ENCODE data around the gene FUT7.

FUT7 gene

DNA sequence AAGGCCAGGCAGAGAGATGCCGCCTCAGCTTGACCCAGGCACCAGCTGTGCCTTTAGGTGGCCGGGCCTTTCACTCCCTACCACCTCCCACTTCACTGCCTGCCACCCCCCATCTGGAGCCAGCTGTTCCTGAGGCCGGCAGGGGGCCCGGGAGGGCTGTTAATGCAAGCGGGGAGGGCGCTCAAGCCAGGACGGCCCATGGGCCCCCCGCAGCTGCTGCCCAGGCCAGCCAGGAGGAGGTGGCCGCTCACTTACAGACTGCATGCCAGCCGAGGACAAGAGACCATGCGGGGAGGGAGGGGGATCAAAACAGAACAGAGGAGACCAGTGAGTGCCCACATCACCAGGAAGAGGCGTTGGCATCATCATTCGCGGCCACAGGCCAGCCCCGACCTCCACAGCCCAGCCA lies 8.3 kb downstream of the FUT7 start:
- Mint-ChIP-seq H3K4me3 (no peak overlapping the region), H3K27me3 (no peaks in the 10 kb centered on the region), H3K9me3 (no peaks in the 10 kb centered on the region), H3K36me3 (ENCODE audit: low read depth) (no peaks in the 10 kb centered on the region), H3K27ac (no peak overlapping the region), H3K4me1 (ENCODE audit: low read depth) (peaks cover 11% of the 10 kb centered on the region)
- no peak for DNase-seq

DNA sequence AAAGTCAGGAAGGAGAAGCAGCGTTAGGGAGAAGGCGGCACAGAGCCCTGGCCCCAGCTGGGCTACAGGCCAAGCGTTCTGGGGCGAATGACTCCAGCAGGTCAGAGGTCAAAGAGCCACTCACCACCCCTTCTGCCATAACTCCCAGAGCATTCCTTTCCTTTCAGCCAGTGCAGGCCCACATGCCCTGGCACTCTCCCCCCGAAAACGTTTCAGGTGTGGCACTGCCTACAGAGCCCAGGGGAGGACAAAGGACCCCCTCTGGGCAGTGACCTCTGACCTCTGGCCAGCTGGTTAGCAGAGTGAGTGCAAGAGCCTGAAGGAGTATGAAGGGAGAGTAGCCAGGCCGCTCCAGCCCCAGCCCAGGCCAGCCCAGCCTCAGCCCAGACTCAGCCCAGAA lies 8.7 kb downstream of the FUT7 start:
- no peaks in the 10 kb centered on the region for H3K36me3 Mint-ChIP-seq (ENCODE audit: low read depth)
- H3K9me3 Mint-ChIP-seq: no peaks in the 10 kb centered on the region
- no peaks in the 10 kb centered on the region for H3K27me3 Mint-ChIP-seq
- no peak overlapping the region for H3K4me3 Mint-ChIP-seq
- peaks cover 10% of the 10 kb centered on the region for H3K4me1 Mint-ChIP-seq (ENCODE audit: low read depth)
- DNase-seq: no peak
- H3K27ac Mint-ChIP-seq: no peak overlapping the region

DNA sequence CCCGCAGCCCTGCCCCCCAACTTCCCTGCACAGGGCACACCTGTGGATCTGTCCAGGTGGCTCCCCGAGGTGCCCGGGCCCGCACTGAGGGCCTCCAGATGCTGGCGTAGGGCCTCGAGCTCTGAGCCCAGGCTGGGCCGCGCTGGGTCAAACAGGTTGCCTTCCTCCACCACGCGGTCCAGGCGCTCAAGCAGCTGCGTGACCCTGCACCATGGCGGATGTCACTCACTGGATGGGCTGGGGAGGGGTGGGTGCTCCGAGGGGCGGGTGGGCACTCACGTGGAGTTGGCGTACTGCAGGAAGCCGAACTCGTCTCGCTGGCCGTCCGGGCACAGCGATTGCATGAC lies 9.3 kb downstream of the FUT7 start:
- Mint-ChIP-seq H3K27ac (no peak overlapping the region), H3K9me3 (no peaks in the 10 kb centered on the region), H3K27me3 (no peaks in the 10 kb centered on the region), H3K36me3 (ENCODE audit: low read depth) (no peaks in the 10 kb centered on the region), H3K4me3 (no peak overlapping the region), H3K4me1 (ENCODE audit: low read depth) (peaks cover 10% of the 10 kb centered on the region)
- no peak for DNase-seq

DNA sequence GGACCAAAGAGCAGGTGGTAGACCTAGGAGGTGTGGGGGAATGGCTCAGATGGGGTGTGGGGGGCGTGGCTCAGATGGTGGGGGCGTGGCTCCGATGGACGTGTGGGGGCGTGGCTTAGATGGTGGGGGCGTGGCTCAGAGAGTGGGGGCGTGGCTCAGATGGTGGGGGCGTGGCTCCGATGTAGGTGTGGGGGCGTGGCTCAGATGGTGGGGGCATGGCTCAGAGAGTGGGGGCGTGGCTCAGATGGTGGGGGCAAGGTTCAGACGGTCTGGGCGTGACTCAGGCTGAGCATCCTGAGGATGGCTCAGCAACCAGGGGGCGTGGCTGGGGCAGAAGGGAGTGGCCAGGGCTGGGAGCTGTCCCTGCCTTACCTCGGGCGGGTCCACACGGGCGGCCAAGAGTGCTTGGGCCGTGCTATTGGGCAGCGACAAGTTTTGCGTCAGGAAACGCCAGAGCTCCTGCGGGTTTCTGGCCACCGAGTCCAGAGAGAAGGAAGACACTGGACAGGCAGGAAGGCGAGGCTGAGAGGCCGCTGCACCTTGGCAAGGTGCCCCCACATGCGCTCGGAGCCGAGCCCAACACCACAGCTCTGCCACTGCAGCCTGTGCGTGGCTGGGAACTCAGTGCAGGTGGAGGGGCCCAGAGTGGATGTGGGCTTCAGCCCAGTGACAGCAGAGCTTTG lies 9.8 kb downstream of the FUT7 start:
- peak; percentile 79 for DNase-seq
- Mint-ChIP-seq H3K9me3 (no peaks in the 10 kb centered on the region), H3K4me3 (no peak overlapping the region), H3K36me3 (ENCODE audit: low read depth) (peaks cover under 1% of the 10 kb centered on the region), H3K27me3 (no peaks in the 10 kb centered on the region), H3K27ac (peak overlapping the region; percentile 41), H3K4me1 (ENCODE audit: low read depth) (peaks cover 7% of the 10 kb centered on the region)

DNA sequence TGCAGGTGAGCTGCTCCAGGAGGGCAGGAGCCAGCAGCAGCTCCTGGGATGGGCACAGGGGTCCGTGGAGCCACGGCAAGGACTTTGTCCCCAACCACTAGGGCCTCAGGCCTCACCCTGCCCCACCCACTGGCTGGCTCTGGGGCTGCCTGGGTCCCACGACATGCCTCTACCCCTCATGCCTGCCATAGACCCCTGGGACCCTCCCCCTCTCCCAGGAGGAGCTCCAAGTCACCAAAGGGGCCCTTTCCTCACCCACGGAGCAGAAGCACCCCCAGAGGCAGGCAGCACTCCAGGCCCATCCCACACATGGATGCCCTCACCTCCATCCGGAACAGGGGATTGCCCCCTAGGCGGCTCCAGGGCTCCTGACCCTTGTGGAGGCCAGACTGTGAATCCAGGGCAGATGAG lies 10.3 kb downstream of the FUT7 start:
- no peak for DNase-seq
- Mint-ChIP-seq H3K4me1 (ENCODE audit: low read depth) (peaks cover 3% of the 10 kb centered on the region), H3K9me3 (no peaks in the 10 kb centered on the region), H3K36me3 (ENCODE audit: low read depth) (peaks cover 4% of the 10 kb centered on the region), H3K27me3 (no peaks in the 10 kb centered on the region), H3K27ac (no peak overlapping the region), H3K4me3 (no peak overlapping the region)

DNA sequence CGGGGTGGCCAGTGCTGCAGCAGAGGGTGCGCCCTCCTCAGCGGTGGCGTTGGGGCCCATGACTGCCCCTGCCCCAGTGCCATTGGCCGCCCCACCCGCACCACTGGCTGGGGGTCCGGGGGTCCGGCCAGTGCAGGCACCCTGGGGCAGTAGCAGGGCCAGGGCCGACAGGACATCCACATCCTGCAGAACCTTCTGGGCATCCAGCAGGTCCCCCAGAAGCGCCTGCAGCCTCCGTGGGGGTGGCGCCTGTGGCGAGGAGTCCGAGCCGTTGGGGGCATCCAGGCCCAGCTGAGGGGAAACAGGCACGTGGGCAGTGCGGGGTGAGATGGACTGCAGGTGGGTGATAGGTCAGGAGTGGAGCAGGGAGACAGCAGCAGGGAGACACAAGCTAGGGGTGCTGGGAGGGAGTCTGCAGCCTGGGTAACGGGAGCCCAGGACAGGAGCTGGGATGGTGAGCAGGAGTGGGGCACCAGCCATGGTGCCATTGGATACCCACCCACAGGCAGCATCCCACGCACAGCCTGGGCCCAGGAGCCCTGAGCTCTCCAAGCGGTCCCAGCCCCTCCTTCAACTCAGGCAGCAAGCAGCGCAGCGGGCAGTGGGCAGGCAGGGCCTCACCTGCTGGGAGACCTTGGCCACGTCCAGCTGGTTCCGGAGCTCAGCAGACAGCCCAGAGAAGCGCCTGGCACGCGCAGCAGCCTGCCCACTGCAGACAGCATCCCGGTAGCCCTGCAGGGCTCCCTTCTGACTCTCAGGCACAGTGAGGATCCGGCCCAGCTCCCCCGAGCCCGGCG lies 10.9 kb downstream of the FUT7 start:
- H3K4me1 Mint-ChIP-seq (ENCODE audit: low read depth): no peaks in the 10 kb centered on the region
- H3K4me3 Mint-ChIP-seq: no peak overlapping the region
- peaks cover 4% of the 10 kb centered on the region for H3K36me3 Mint-ChIP-seq (ENCODE audit: low read depth)
- H3K27ac Mint-ChIP-seq: no peak overlapping the region
- H3K9me3 Mint-ChIP-seq: no peaks in the 10 kb centered on the region
- H3K27me3 Mint-ChIP-seq: no peaks in the 10 kb centered on the region
- no peak for DNase-seq

DNA sequence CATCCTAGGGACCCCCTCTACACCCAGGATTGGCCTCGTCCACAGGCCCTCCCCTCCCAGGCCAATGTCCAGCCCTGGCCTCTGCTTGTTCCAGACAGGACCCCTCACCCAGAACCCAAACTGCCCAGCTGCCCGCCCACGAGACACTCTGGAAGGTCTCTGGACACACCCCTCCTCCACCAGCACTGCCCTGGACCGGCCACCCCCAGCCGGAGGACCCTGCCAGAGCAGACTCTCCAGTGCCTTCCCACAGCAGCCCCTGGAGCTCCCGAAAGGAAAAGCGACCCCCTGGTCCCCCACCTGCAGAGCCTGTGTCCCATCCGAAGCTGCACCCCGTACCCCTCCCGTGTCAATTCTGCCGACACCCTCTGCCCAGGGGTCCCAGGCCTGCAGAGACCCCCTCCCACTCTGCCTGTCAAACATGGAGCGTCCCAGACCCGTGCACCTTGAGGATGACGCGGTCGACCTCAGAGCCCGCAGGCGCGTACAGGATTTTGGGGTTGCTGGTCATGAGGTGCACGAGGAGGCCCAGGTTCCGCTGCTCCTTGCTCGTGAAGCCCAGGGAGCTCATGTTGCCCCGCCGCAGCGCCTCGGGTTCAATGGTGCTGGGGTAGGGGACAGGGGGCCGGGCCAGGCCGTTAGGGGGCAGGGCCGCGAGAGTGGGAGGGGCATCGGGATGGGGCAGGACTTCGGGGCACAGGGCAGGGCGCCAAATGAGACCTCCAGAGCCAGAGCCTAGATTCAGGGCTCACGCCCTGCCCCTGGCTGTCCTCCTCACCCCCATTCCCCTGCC lies 11.8 kb downstream of the FUT7 start:
- Mint-ChIP-seq H3K36me3 (ENCODE audit: low read depth) (peaks cover 6% of the 10 kb centered on the region), H3K4me3 (no peak overlapping the region), H3K27ac (no peak overlapping the region), H3K9me3 (no peaks in the 10 kb centered on the region), H3K27me3 (no peaks in the 10 kb centered on the region), H3K4me1 (ENCODE audit: low read depth) (no peaks in the 10 kb centered on the region)
- no peak for DNase-seq

DNA sequence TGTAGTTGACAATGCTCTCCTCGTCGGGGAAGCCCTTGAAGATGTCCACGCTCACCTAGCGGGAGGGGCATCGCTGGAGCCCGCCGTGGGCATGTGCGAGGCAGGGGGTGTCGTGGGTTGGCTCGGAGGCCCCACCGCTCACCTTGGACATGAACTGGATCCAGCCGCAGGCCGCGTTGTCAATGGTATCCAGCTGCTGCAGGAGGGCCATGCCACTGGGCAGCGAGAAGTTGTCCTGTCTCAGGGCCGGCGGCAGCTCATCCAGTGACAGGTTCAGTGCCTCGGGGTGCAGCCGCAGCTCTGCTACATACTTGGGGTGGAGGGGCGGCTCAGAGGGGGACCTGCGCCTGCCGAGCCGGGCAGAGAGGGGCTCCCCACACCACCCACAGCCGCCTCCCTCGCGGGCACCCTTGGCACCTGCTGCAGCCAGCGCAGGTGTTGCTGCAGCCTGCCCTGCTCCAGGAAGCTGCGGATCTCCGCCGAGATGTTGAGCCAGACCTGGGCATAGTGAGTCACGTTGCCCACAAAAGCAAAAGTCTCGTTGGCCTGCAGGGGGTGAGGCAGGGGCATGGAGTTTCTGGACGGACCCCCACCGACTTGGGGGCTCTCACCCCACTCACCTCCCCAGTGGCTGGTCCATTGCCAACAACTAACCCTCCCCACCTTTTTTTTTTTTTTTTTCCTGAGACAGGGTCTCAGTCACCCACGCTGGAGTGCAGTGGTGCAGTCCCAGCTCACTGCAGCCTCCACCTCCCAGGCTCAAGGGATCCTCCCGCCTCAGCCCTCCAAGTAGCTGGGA lies 12.9 kb downstream of the FUT7 start:
- no peaks in the 10 kb centered on the region for H3K9me3 Mint-ChIP-seq
- no peak overlapping the region for H3K4me3 Mint-ChIP-seq
- peaks cover 9% of the 10 kb centered on the region for H3K36me3 Mint-ChIP-seq (ENCODE audit: low read depth)
- no peaks in the 10 kb centered on the region for H3K27me3 Mint-ChIP-seq
- H3K27ac Mint-ChIP-seq: no peak overlapping the region
- H3K4me1 Mint-ChIP-seq (ENCODE audit: low read depth): no peaks in the 10 kb centered on the region
- no peak for DNase-seq

DNA sequence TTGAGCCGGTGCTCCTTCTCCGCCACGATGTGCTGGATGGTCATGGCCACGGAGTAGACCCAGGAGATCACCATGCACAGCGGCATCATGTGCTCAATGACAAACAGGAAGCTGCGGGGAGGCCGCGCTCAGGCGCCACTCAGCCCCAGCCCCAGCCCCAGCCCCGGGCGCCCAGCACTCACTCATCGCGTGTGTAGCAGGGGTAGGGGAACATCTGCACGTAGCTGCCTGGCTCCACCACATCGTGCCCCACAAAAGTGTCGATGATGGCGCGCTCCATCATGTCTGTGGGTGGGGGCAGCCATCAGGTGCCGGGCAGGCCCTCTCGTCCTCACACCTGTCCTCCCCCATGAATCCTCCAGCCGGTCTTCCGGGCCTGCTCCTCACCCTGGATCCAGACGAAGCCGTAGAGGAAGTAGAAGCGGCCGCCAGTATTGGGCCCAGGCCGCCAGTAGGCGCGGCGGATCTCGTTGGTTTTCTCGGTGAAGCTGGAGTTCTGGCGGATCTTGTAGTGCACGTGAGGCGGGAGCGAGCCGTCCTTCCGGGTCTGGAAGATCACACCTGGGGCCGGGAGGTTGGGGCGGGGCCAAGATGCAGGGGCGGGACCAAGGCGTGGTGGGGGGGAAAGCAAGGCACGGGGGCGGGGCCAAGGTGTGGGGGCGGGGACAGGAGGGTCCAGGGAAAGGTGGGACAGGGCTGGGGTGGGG lies 13.9 kb downstream of the FUT7 start:
- Mint-ChIP-seq H3K27me3 (no peaks in the 10 kb centered on the region), H3K27ac (no peak overlapping the region), H3K4me3 (no peak overlapping the region), H3K36me3 (ENCODE audit: low read depth) (peaks cover 9% of the 10 kb centered on the region), H3K4me1 (ENCODE audit: low read depth) (no peaks in the 10 kb centered on the region), H3K9me3 (no peaks in the 10 kb centered on the region)
- no peak for DNase-seq

DNA sequence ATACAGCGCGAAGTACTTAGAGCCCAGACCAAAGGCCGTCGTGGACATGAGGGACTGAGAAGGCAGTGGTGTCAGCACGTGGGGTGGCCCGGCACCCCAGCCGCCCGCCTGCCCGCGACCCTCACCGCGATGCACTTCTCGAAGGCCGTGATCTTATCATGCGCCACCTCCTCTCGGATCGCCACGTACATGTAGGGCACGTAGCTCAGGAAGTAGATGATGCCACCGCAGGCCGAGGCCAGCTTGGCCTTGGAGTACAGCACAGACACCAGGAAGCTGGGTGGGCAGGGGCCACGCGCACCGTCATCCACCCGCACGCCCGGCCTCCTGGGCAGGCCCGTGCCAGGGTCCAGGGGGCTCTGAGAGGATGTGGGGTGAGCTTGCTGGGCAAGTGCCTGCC lies 14.8 kb downstream of the FUT7 start:
- H3K4me3 Mint-ChIP-seq: no peak overlapping the region
- H3K4me1 Mint-ChIP-seq (ENCODE audit: low read depth): no peaks in the 10 kb centered on the region
- H3K27me3 Mint-ChIP-seq: no peaks in the 10 kb centered on the region
- DNase-seq: no peak
- H3K27ac Mint-ChIP-seq: no peak overlapping the region
- H3K9me3 Mint-ChIP-seq: no peaks in the 10 kb centered on the region
- peaks cover 13% of the 10 kb centered on the region for H3K36me3 Mint-ChIP-seq (ENCODE audit: low read depth)

DNA sequence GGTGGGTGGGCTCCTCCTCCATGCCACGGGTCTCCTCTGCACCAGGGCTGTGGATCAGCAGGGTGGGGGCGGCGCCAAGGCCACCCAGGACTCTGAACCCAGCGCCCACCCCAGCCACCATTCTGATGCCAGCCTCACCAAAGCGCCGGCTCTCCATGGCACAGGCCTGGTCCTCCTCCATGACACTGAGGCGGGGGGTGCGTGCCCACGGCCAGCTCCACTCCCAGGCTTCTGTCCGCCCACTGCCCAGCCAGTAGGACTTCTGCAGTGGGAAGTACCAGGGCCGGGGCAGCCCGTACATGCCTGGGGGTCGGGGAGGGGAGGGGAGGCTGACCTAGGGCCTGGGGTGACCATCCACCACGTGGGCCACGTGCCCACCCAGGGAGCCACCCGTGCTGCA lies 15.5 kb downstream of the FUT7 start:
- no peak for DNase-seq
- Mint-ChIP-seq H3K4me3 (no peak overlapping the region), H3K4me1 (ENCODE audit: low read depth) (no peaks in the 10 kb centered on the region), H3K36me3 (ENCODE audit: low read depth) (peaks cover 15% of the 10 kb centered on the region), H3K9me3 (no peaks in the 10 kb centered on the region), H3K27me3 (no peaks in the 10 kb centered on the region), H3K27ac (no peak overlapping the region)

DNA sequence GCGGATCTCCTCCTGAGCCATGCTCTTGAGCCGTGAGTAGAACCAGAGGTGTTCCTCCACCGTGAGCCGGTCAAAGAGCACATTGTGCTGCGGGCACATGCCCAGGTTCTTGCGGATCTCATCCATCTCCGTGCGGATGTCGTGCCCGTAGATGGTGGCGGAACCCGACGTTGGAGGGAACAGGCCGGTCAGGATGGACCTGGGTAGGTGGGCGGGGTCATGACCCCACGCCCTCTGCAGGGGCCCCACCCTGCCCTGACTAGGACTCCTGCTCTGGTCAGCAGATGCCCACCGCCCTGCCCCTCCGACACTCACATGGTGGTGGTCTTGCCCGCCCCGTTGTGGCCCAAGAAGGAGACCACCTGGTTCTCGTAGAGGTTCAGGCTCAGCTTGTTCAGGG lies 15.9 kb downstream of the FUT7 start:
- Mint-ChIP-seq H3K4me1 (ENCODE audit: low read depth) (no peaks in the 10 kb centered on the region), H3K9me3 (no peaks in the 10 kb centered on the region), H3K36me3 (ENCODE audit: low read depth) (peaks cover 15% of the 10 kb centered on the region), H3K27ac (no peak overlapping the region), H3K4me3 (no peak overlapping the region), H3K27me3 (no peaks in the 10 kb centered on the region)
- DNase-seq: no peak

DNA sequence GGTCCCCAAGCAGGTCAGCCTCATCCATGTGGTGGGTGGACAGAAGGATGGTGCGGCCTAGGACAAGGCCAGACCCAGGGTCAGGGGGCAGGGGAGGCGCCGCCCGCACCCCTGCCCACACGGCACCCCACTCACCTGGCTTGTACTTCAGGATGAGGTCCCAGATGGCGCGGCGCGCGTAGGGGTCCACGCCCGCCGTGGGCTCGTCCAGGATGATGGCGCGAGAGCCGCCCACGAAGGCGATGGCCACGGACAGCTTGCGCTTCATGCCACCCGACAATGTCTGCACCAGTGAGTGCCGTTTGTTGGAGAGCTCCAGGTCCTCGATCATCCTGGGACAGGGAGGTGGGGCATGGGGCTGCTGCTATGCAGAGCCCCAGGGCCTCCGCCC lies 16.4 kb downstream of the FUT7 start:
- Mint-ChIP-seq H3K4me3 (no peak overlapping the region), H3K27me3 (no peaks in the 10 kb centered on the region), H3K9me3 (no peaks in the 10 kb centered on the region), H3K27ac (no peak overlapping the region), H3K4me1 (ENCODE audit: low read depth) (no peaks in the 10 kb centered on the region), H3K36me3 (ENCODE audit: low read depth) (peaks cover 15% of the 10 kb centered on the region)
- no peak for DNase-seq
